Measurements from ENCODE around the gene TTC33.
"Not testable (repeated sequence)": the region's sequence is repeated elsewhere in the genome, so short reads cannot be mapped to it uniquely, and the experiment has no call there.

GRCh38 chr5:40794877-40795276 lies 39.1 kb upstream of the TTC33 start:
- not testable (repeated sequence) for TF ChIP-seq CTCF, POLR2A (IDR thresholded peaks at IDR 0.05)

Data from Peyer's patch (tissue), 4 donors.